Neuronal stem cell (in vitro differentiated cells): Measurements from ENCODE around the gene ZNF282.
"Not testable (repeated sequence)": the region's sequence is repeated elsewhere in the genome, so short reads cannot be mapped to it uniquely, and the experiment has no call there.

Experiments used
- DNase-seq: peaks from one replicate; pipeline ENCODE4 v3.0.0-alpha.2; 2013; ENCODE audit warnings: low spot score
- H2AFZ ChIP-seq: one replicate; pipeline ENCODE4 v1.6.1; 2013; ENCODE audit warnings: mild to moderate bottlenecking, low read length, inconsistent platforms
- H2AK5ac ChIP-seq: 2 replicates; pipeline ENCODE4 v1.6.1; 2013; ENCODE audit warnings: low read depth, mild to moderate bottlenecking, inconsistent platforms, low read length, moderate library complexity, mixed read lengths
- H2BK120ac ChIP-seq: 2 replicates; pipeline ENCODE4 v1.6.1; 2013; ENCODE audit warnings: low read depth, mild to moderate bottlenecking, inconsistent platforms, low read length, moderate library complexity, mixed read lengths
- H2BK12ac ChIP-seq: one replicate; pipeline ENCODE4 v1.6.1; 2013; ENCODE audit warnings: low read length, inconsistent platforms
- H2BK15ac ChIP-seq: 2 replicates; pipeline ENCODE4 v1.6.1; 2013; ENCODE audit warnings: mild to moderate bottlenecking, low read length, inconsistent platforms, mixed read lengths
- H2BK5ac ChIP-seq: one replicate; pipeline ENCODE4 v1.6.1; 2013; ENCODE audit warnings: inconsistent platforms, mild to moderate bottlenecking, low read length, moderate library complexity
- H3K14ac ChIP-seq: one replicate; pipeline ENCODE4 v1.6.1; 2013; ENCODE audit warnings: low read length, inconsistent platforms
- H3K18ac ChIP-seq: 2 replicates; pipeline ENCODE4 v1.6.1; 2013; ENCODE audit warnings: low read length, inconsistent platforms
- H3K23ac ChIP-seq: 2 replicates; pipeline ENCODE4 v1.6.1; 2013; ENCODE audit warnings: low read depth, mild to moderate bottlenecking, mixed read lengths, low read length, inconsistent platforms; ENCODE audit not compliant: poor library complexity
- H3K27ac ChIP-seq: replicated peaks from 3 replicates; pipeline ENCODE4 v1.5.1; 2013; ENCODE audit warnings: low read length, inconsistent platforms
- H3K27me3 ChIP-seq, 3 experiments: 2 replicates each; pipeline ENCODE4 v1.6.1; 2013; ENCODE audit warnings: low read length in 3 of 3, mild to moderate bottlenecking in 2 of 3, inconsistent platforms in 1 of 3, low read depth in 1 of 3, mixed read lengths in 1 of 3, moderate library complexity in 1 of 3; ENCODE audit not compliant: control insufficient read depth in 3 of 3, insufficient read depth in 3 of 3
- H3K36me3 ChIP-seq, 2 donors: replicated peaks in 1 of 2; 2 replicates each; pipeline ENCODE4 v1.6.1; 2013; ENCODE audit warnings: low read length in 2 of 2; ENCODE audit not compliant: control insufficient read depth in 2 of 2, insufficient read depth in 2 of 2
- H3K4ac ChIP-seq: 2 replicates; pipeline ENCODE4 v1.6.1; 2013; ENCODE audit warnings: inconsistent platforms, mild to moderate bottlenecking, low read length, moderate library complexity
- H3K4me1 ChIP-seq, 2 donors: 1 replicate in 1 of 2; 2 replicates in 1 of 2; pipeline ENCODE4 v1.6.1; 2013; ENCODE audit warnings: low read length in 2 of 2, low read depth in 1 of 2; ENCODE audit not compliant: control insufficient read depth in 2 of 2, insufficient read depth in 1 of 2
- H3K4me2 ChIP-seq: one replicate; pipeline ENCODE4 v1.6.1; 2013; ENCODE audit warnings: mild to moderate bottlenecking, low read length, inconsistent platforms; ENCODE audit not compliant: insufficient read depth, poor library complexity, severe bottlenecking
- H3K4me3 ChIP-seq, 2 donors: 2 replicates each; pipeline ENCODE4 v1.5.1; 2013; ENCODE audit warnings: low read length in 2 of 2, mild to moderate bottlenecking in 2 of 2, inconsistent platforms in 1 of 2, moderate library complexity in 1 of 2
- H3K79me1 ChIP-seq: one replicate; pipeline ENCODE4 v1.6.1; 2013; ENCODE audit warnings: low read depth, mild to moderate bottlenecking, inconsistent platforms, low read length, moderate library complexity
- H3K9ac ChIP-seq: one replicate; pipeline ENCODE4 v1.6.1; 2013; ENCODE audit warnings: mild to moderate bottlenecking, low read depth, low read length, inconsistent platforms; ENCODE audit not compliant: poor library complexity
- H3K9me3 ChIP-seq, 2 donors: replicated peaks in 1 of 2; 2 replicates each; pipeline versions ENCODE3 to v1.6.1; 2013; ENCODE audit warnings: low read length in 2 of 2, mild to moderate bottlenecking in 2 of 2, inconsistent platforms in 1 of 2, low read depth in 1 of 2, mixed read lengths in 1 of 2, moderate library complexity in 1 of 2; ENCODE audit not compliant: control insufficient read depth in 2 of 2, insufficient read depth in 1 of 2
- H4K8ac ChIP-seq: one replicate; pipeline ENCODE4 v1.6.1; 2013; ENCODE audit warnings: low read depth, mild to moderate bottlenecking, inconsistent platforms, low read length, moderate library complexity
- H4K91ac ChIP-seq: one replicate; pipeline ENCODE4 v1.6.1; 2013; ENCODE audit warnings: low read length, low read depth, mild to moderate bottlenecking, inconsistent platforms; ENCODE audit not compliant: poor library complexity
- WGBS, 2 donors: extraction: QIAGEN DNeasy Blood & Tissue Kit; methylation state at CpG; one replicate each; pipeline ENCODE4 v1.1.7; 2013; ENCODE audit warnings: missing lambda C conversion rate in 2 of 2, mixed read lengths in 1 of 2; ENCODE audit not compliant: insufficient read length in 2 of 2, insufficient replicate concordance in 1 of 2; ENCODE audit errors: extremely low coverage in 2 of 2; 5-methylcytosine and 5-hydroxymethylcytosine counted together

The ZNF282 gene

GRCh38 chr7:149250151-149250550 lies 54.8 kb downstream of the ZNF282 start:
- H2AFZ ChIP-seq, H3K18ac ChIP-seq, H3K9me3 ChIP-seq, H4K91ac ChIP-seq, H3K79me1 ChIP-seq, H2BK5ac ChIP-seq, H2BK120ac ChIP-seq, H3K23ac ChIP-seq, H3K14ac ChIP-seq, H4K8ac ChIP-seq, H2AK5ac ChIP-seq, DNase-seq, H2BK12ac ChIP-seq, H3K4me2 ChIP-seq, H2BK15ac ChIP-seq, H3K4me3 ChIP-seq, H3K4me1 ChIP-seq, H3K9ac ChIP-seq, H3K27ac ChIP-seq, H3K27me3 ChIP-seq, H3K4ac ChIP-seq: not testable (repeated sequence)
- H3K36me3 ChIP-seq, result peaks cover 33 to 65% of the 10 kb centered on the region in 2 donors
- no CpG with 5 or more reads among the region's 18 CpGs for WGBS, 2 donors

GRCh38 chr7:149251518-149251917 lies 56.2 kb downstream of the ZNF282 start:
- H4K91ac ChIP-seq, H3K9me3 ChIP-seq, H3K79me1 ChIP-seq, H2BK12ac ChIP-seq, H3K18ac ChIP-seq, H3K4me2 ChIP-seq, H3K4me3 ChIP-seq, DNase-seq, H4K8ac ChIP-seq, H2BK120ac ChIP-seq, H3K23ac ChIP-seq, H2BK15ac ChIP-seq, H3K14ac ChIP-seq, H3K4me1 ChIP-seq, H3K27me3 ChIP-seq, H3K4ac ChIP-seq, H2BK5ac ChIP-seq, H2AFZ ChIP-seq, H3K27ac ChIP-seq, H3K9ac ChIP-seq, H2AK5ac ChIP-seq: not testable (repeated sequence)
- no CpG with 5 or more reads among the region's 10 CpGs for WGBS, 2 donors
- peaks cover 34 to 78% of the 10 kb centered on the region in 2 donors for H3K36me3 ChIP-seq

GRCh38 chr7:149252378-149252777 lies 57.0 kb downstream of the ZNF282 start:
- Histone ChIP-seq H3K27me3 (no peaks in the 10 kb centered on the region), H3K4me1 (no peaks in the 10 kb centered on the region), H3K14ac (no peak overlapping the region), H3K4me3 (no peak overlapping the region), H3K18ac (no peak overlapping the region), H3K79me1 (peaks cover 4% of the 10 kb centered on the region), H3K9me3 (no peaks in the 10 kb centered on the region), H3K27ac (no peak overlapping the region), H2BK12ac (no peak overlapping the region), H3K36me3 (peaks cover 34 to 79% of the 10 kb centered on the region in 2 donors), H2BK15ac (no peak overlapping the region), H4K8ac (no peak overlapping the region), H2BK5ac (no peak overlapping the region), H3K4me2 (no peak overlapping the region), H3K9ac (peak overlapping the region; percentile 45), H3K23ac (no peak overlapping the region), H3K4ac (no peak overlapping the region), H2BK120ac (no peak overlapping the region), H2AK5ac (no peak overlapping the region), H4K91ac (no peak overlapping the region), H2AFZ (no peak overlapping the region)
- no CpG with 5 or more reads among the region's 2 CpGs for WGBS, 2 donors
- no peak for DNase-seq

- Histone ChIP-seq H3K36me3 (peaks cover 34 to 75% of the 10 kb centered on the region in 2 donors), H4K8ac (no peak overlapping the region), H2BK15ac (no peak overlapping the region), H3K4me2 (no peak overlapping the region), H3K27me3 (no peaks in the 10 kb centered on the region), H3K23ac (peak overlapping the region; percentile 8), H3K27ac (no peak overlapping the region), H3K9ac (no peak overlapping the region), H4K91ac (no peak overlapping the region), H2AK5ac (no peak overlapping the region), H2BK120ac (no peak overlapping the region), H2BK12ac (no peak overlapping the region), H3K4ac (no peak overlapping the region), H3K18ac (no peak overlapping the region), H3K4me1 (no peaks in the 10 kb centered on the region), H2BK5ac (no peak overlapping the region), H3K4me3 (peak overlapping the region in 1 of 2 donors; percentile 58), H3K79me1 (peaks cover 4% of the 10 kb centered on the region), H2AFZ (no peak overlapping the region), H3K14ac (no peak overlapping the region), H3K9me3 (no peaks in the 10 kb centered on the region)
- WGBS, 2 donors, result no CpG with 5 or more reads among the region's 7 CpGs
- DNase-seq, result no peak
These were observed 58.3 kb downstream of the ZNF282 start for GRCh38 chr7:149253665-149254064.
